PC-9 (cell line): ENCODE measurements around the gene GMPPB.

Experiments
- CTCF ChIP-seq: fragments of 200-600 bp; sonication (generic); conservative IDR thresholded peaks from 2 replicates; pipeline ENCODE4 v1.6.1; 2017; ENCODE audit warnings: mixed run types, antibody characterized with exemption, mild to moderate bottlenecking, moderate library complexity
- EZH2 ChIP-seq: fragments of 200-600 bp; sonication (generic); IDR thresholded peaks from 2 replicates; pipeline ENCODE4 v1.8.0; 2017; ENCODE audit warnings: antibody characterized with exemption, low read depth

- TF ChIP-seq CTCF (no peak), EZH2 (no peak)
Observed at GRCh38 chr3:49732597-49732996, 8.8 kb upstream of the GMPPB start.
